SK-N-SH (cell line): Measurements from ENCODE around the gene DHRS4. TPM values are rescaled to one million over a fixed set of nuclear protein-coding genes. Genes with fewer than 3 reads are reported as not detected.

ENCODE experiments used
- CTCF ChIA-PET: fragments of 300-600, 350-600 bp; formaldehyde crosslinking; extraction: SDS; loops from one replicate; lab custom pipeline; 2021; lab: Yijun Ruan, JAX
- POLR2A ChIA-PET: fragments of 350-600 bp; sonication (Branson Sonifier 250); formaldehyde crosslinking; extraction: SDS; loops from one replicate; lab custom pipeline; 2020; ENCODE audit warnings: antibody characterized with exemption, inconsistent platforms; lab: Yijun Ruan, JAX
- DNase-seq: peaks from one replicate; pipeline ENCODE4 v3.0.0; 2012
- H2AFZ ChIP-seq: fragments of 200-600 bp; sonication (generic); 2 replicates; pipeline ENCODE4 v1.8.1; 2016; ENCODE audit warnings: antibody characterized with exemption, mild to moderate bottlenecking, low read depth
- H3F3A ChIP-seq: fragments of 200-600 bp; sonication (generic); replicated peaks from 2 replicates; pipeline ENCODE3; 2016; ENCODE audit warnings: antibody characterized with exemption, mild to moderate bottlenecking; ENCODE audit not compliant: insufficient read depth
- H3K27ac ChIP-seq, 2 experiments: fragments of 200-500 bp in 1 of 2; fragments of 200-600 bp in 1 of 2; sonication (Bioruptor generic) in 1 of 2; sonication (generic), shearing (Covaris generic) in 1 of 2; 2 replicates each; pipeline versions ENCODE4 v1.5.1 to v1.6.1; 2014 to 2016; ENCODE audit warnings: low read depth in 2 of 2, inconsistent platforms in 1 of 2, low read length in 1 of 2, mild to moderate bottlenecking in 1 of 2, mixed read lengths in 1 of 2
- H3K27me3 ChIP-seq: fragments of 200-600 bp; sonication (generic), shearing (Covaris generic); 2 replicates; pipeline ENCODE4 v1.6.1; 2016; ENCODE audit warnings: mixed run types; ENCODE audit not compliant: insufficient read depth
- H3K36me3 ChIP-seq, 2 experiments: fragments of 200-500 bp in 1 of 2; fragments of 200-600 bp in 1 of 2; sonication (Bioruptor generic) in 1 of 2; sonication (generic) in 1 of 2; replicated peaks in 1 of 2; 2 replicates each; pipeline versions ENCODE3 to v1.5.1; 2014 to 2016; ENCODE audit warnings: low read length in 1 of 2, mild to moderate bottlenecking in 1 of 2; ENCODE audit not compliant: insufficient read depth in 2 of 2, control insufficient read depth in 1 of 2
- H3K4me1 ChIP-seq, 2 experiments: fragments of 200-500 bp in 1 of 2; fragments of 200-600 bp in 1 of 2; sonication (Bioruptor generic) in 1 of 2; sonication (generic), shearing (Covaris generic) in 1 of 2; 2 replicates each; pipeline versions ENCODE4 v1.5.1 to v1.6.1; 2014 to 2016; ENCODE audit warnings: low read depth in 1 of 2, low read length in 1 of 2, mixed run types in 1 of 2; ENCODE audit not compliant: insufficient read depth in 2 of 2, control insufficient read depth in 1 of 2
- H3K4me2 ChIP-seq: fragments of 200-600 bp; sonication (generic), shearing (Covaris generic); 2 replicates; pipeline ENCODE4 v1.6.1; 2017; ENCODE audit warnings: mixed run types
- H3K4me3 ChIP-seq, 2 experiments: fragments of 200-500 bp in 1 of 2; fragments of 200-600 bp in 1 of 2; sonication (Bioruptor generic) in 1 of 2; sonication (generic), shearing (Covaris generic) in 1 of 2; 2 replicates each; pipeline versions ENCODE4 v1.5.1 to v1.8.1; 2014 to 2016; ENCODE audit warnings: low read depth in 2 of 2, inconsistent platforms in 1 of 2, low read length in 1 of 2, mild to moderate bottlenecking in 1 of 2, mixed read lengths in 1 of 2, moderate library complexity in 1 of 2
- H3K79me2 ChIP-seq: fragments of 200-600 bp; sonication (generic); 2 replicates; pipeline ENCODE4 v1.8.1; 2017; ENCODE audit warnings: mild to moderate bottlenecking; ENCODE audit not compliant: insufficient read depth
- H3K9ac ChIP-seq: fragments of 200-600 bp; sonication (generic); 2 replicates; pipeline ENCODE4 v1.6.1; 2017; ENCODE audit warnings: mixed run types
- H3K9me2 ChIP-seq: fragments of 200-600 bp; sonication (generic); 2 replicates; pipeline ENCODE4 v1.6.1; 2017; ENCODE audit warnings: mixed run types
- H3K9me3 ChIP-seq: fragments of 200-600 bp; sonication (generic); 2 replicates; pipeline ENCODE4 v1.6.1; 2017; ENCODE audit warnings: mixed run types, mild to moderate bottlenecking, moderate library complexity
- H4K20me1 ChIP-seq: fragments of 200-600 bp; sonication (generic); 2 replicates; pipeline ENCODE4 v1.6.1; 2017; ENCODE audit warnings: mild to moderate bottlenecking, mixed run types; ENCODE audit not compliant: insufficient read depth
- CTCF ChIP-seq: fragments of 200-600 bp; sonication (generic); IDR thresholded peaks from 2 replicates; pipeline ENCODE4 v1.6.1; 2017; ENCODE audit warnings: antibody characterized with exemption, mild to moderate bottlenecking, moderate library complexity
- ELF1 ChIP-seq: IDR thresholded peaks from 2 replicates; pipeline ENCODE4 v1.4.0; 2012
- EZH2phosphoT487 ChIP-seq: fragments of 200-600 bp; sonication (generic); IDR thresholded peaks from 2 replicates; pipeline ENCODE4 v1.6.1; 2017; ENCODE audit warnings: low read depth, mixed run types, mild to moderate bottlenecking, antibody characterized with exemption, moderate library complexity, borderline replicate concordance
- GABPA ChIP-seq: IDR thresholded peaks from 2 replicates; pipeline ENCODE4 v1.4.0; 2012; ENCODE audit warnings: low read depth, mild to moderate bottlenecking
- IRF3 ChIP-seq: fragments of 150-350 bp; IDR thresholded peaks from 2 replicates; pipeline ENCODE4 v1.6.1; 2016; ENCODE audit warnings: mild to moderate bottlenecking, low read depth, low read length
- MAX ChIP-seq: IDR thresholded peaks from 2 replicates; pipeline ENCODE4 v1.4.0; 2012; ENCODE audit warnings: low read depth
- MXI1 ChIP-seq: IDR thresholded peaks from 2 replicates; pipeline ENCODE4 v1.6.1; 2012; ENCODE audit warnings: mild to moderate bottlenecking, low read depth, low read length, improper control_type of control experiment
- NFIC ChIP-seq: IDR thresholded peaks from 2 replicates; pipeline ENCODE4 v1.4.0; 2012; ENCODE audit warnings: borderline replicate concordance
- NRF1 ChIP-seq: IDR thresholded peaks from 2 replicates; pipeline ENCODE4 v1.6.1; 2012; ENCODE audit warnings: low read depth, mild to moderate bottlenecking, low read length
- PBX3 ChIP-seq: IDR thresholded peaks from 2 replicates; pipeline ENCODE4; 2012
- POLR2AphosphoS5 ChIP-seq: IDR thresholded peaks from 2 replicates; pipeline ENCODE4 v1.6.1; 2012; ENCODE audit warnings: low read depth, low read length
- RAD21 ChIP-seq: IDR thresholded peaks from 2 replicates; pipeline ENCODE4 v1.6.1; 2012; ENCODE audit warnings: mild to moderate bottlenecking, low read length
- RCOR1 ChIP-seq: fragments of 150-350 bp; IDR thresholded peaks from 2 replicates; pipeline ENCODE4 v1.6.1; 2017; ENCODE audit warnings: antibody characterized with exemption, low read length
- RXRA ChIP-seq: IDR thresholded peaks from 2 replicates; pipeline ENCODE4 v1.4.0; 2012; ENCODE audit warnings: low read depth, mild to moderate bottlenecking, borderline replicate concordance
- TCF12 ChIP-seq: IDR thresholded peaks from 2 replicates; pipeline ENCODE4 v1.4.0; 2012
- YY1 ChIP-seq: IDR thresholded peaks from 2 replicates; pipeline ENCODE4 v1.4.0; 2012; ENCODE audit warnings: low read depth, mild to moderate bottlenecking
- ZBTB33 ChIP-seq: IDR thresholded peaks from 2 replicates; pipeline ENCODE4 v1.4.0; 2012; ENCODE audit warnings: low read depth, borderline replicate concordance
- WGBS: methylation state at CpG from one replicate; pipeline ENCODE4 v1.1.6; 2017; ENCODE audit warnings: low lambda C conversion rate; 5-methylcytosine and 5-hydroxymethylcytosine counted together
- polyA plus RNA-seq, 3 experiments: library from polyadenylated mRNA; depleted of rRNA; stranded (reverse); fragments of >200 nt; gene quantifications; 2 replicates each; pipeline ENCODE4 v1.2.3, GENCODE V29; 2012

DHRS4 gene
- polyA plus RNA-seq, 1 of the 3 experiments (the other 2 are of a cell fraction) = 50.5 TPM

- WGBS = 70% methylated on average over 2 of the region's 3 CpGs
Measured at GRCh38 chr14:23941230-23941629, 12.3 kb upstream of the DHRS4 start.

GRCh38 chr14:23941669-23942068 is 11.9 kb upstream of the DHRS4 start:
- no peak overlapping the region for H3K4me3 ChIP-seq
- no peak overlapping the region for H2AFZ ChIP-seq
- H3K9ac ChIP-seq = no peak overlapping the region
- no peaks in the 10 kb centered on the region for H4K20me1 ChIP-seq
- peaks cover 4% of the 10 kb centered on the region for H3K79me2 ChIP-seq
- TF ChIP-seq ELF1 (no peak), TCF12 (no peak), NFIC (no peak), MXI1 (no peak), NRF1 (no peak), EZH2phosphoT487 (no peak), IRF3 (no peak), RXRA (no peak), PBX3 (no peak), MAX (no peak), YY1 (no peak), GABPA (no peak), CTCF (no peak), RAD21 (no peak), RCOR1 (no peak), POLR2AphosphoS5 (no peak), ZBTB33 (no peak)
- CTCF ChIA-PET = interaction anchor here (1.5 to 4.3 kb wide), 3 partner anchors 9 to 309 kb away, joined by 3 to 10 read pairs (median 5); partner anchors contain the start of gene DHRS4
- no peak for DNase-seq
- H3F3A ChIP-seq = no peaks in the 10 kb centered on the region
- H3K9me2 ChIP-seq = no peaks in the 10 kb centered on the region
- H3K9me3 ChIP-seq = no peaks in the 10 kb centered on the region
- POLR2A ChIA-PET = no interaction called here
- no peak overlapping the region for H3K27ac ChIP-seq
- H3K4me1 ChIP-seq = no peaks in the 10 kb centered on the region
- no peaks in the 10 kb centered on the region for H3K27me3 ChIP-seq
- no peak overlapping the region for H3K4me2 ChIP-seq
- H3K36me3 ChIP-seq = no peaks in the 10 kb centered on the region

More at GRCh38 chr14:23941230-23941629, 12.3 kb upstream of the DHRS4 start:
- Histone ChIP-seq H3K36me3 (no peaks in the 10 kb centered on the region), H3F3A (no peaks in the 10 kb centered on the region), H3K4me2 (no peak overlapping the region), H4K20me1 (no peaks in the 10 kb centered on the region), H3K27me3 (no peaks in the 10 kb centered on the region), H3K4me3 (no peak overlapping the region), H3K9me2 (no peaks in the 10 kb centered on the region), H3K27ac (no peak overlapping the region), H3K9me3 (no peaks in the 10 kb centered on the region), H3K9ac (no peak overlapping the region), H3K79me2 (peaks cover 4% of the 10 kb centered on the region; the same call in 1 of the 2 replicates), H2AFZ (no peak overlapping the region), H3K4me1 (no peaks in the 10 kb centered on the region)
- no peak for DNase-seq
- no peak for TF ChIP-seq POLR2AphosphoS5
- POLR2A ChIA-PET = no interaction called here
- CTCF ChIA-PET = interaction anchor here (0.7 to 4.3 kb wide), 3 partner anchors 8 to 12 kb away, joined by 3 to 10 read pairs (median 5); partner anchors contain the start of gene DHRS4
